D721Med (cell line): ENCODE data around the gene ZHX3.
A peak's percentile ranks its signal among the peaks of the same experiment; 100 is the strongest.

ENCODE experiments used
- DNase-seq: peaks from one replicate; pipeline ENCODE4 v3.0.0; 2011; ENCODE audit warnings: low spot score; ENCODE audit not compliant: insufficient read length
- FAIRE-seq: peaks from 2 replicates; lab custom pipeline; 2011; peaks lifted over from hg19 to GRCh38; lab: Jason Lieb, UNC
- TF ChIP-seq, protein P1 (sequence below): IDR thresholded peaks from 2 replicates; pipeline ENCODE4 v1.5.1; 2012; ENCODE audit warnings: mild to moderate bottlenecking, control low read depth; ENCODE audit not compliant: insufficient read depth; ENCODE audit errors: missing control alignments

The ZHX3 gene

DNA sequence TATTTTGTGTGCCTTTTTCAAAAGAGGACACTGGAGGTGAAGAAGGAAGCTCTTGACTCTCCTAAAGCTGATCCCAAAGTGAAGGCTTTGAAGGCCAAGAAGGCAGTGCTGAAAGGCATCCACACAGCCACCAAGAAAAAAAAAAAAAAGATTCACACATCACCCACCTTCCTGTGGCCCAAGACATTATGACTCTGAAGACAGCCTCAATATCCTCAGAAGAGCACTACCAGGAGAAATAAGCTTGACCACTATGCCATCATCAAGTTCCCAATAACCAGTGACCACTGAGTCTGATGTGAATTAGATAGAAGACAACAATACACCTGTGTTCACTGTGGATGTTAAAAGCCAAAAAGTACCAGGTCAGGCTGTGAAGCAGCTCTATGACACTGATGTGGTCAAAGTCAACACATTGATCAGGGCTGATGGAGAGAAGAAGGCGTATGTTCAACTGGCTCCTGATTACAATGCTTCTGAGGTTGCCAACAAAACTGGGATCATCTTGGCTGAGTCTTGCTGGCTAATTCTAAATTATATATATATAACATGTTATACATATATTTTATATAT, 120.8 kb downstream of the ZHX3 start:
- DNase-seq (no peak), FAIRE-seq (no peak)
- TF ChIP-seq, protein P1, sequence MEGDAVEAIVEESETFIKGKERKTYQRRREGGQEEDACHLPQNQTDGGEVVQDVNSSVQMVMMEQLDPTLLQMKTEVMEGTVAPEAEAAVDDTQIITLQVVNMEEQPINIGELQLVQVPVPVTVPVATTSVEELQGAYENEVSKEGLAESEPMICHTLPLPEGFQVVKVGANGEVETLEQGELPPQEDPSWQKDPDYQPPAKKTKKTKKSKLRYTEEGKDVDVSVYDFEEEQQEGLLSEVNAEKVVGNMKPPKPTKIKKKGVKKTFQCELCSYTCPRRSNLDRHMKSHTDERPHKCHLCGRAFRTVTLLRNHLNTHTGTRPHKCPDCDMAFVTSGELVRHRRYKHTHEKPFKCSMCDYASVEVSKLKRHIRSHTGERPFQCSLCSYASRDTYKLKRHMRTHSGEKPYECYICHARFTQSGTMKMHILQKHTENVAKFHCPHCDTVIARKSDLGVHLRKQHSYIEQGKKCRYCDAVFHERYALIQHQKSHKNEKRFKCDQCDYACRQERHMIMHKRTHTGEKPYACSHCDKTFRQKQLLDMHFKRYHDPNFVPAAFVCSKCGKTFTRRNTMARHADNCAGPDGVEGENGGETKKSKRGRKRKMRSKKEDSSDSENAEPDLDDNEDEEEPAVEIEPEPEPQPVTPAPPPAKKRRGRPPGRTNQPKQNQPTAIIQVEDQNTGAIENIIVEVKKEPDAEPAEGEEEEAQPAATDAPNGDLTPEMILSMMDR = no peak

DNA sequence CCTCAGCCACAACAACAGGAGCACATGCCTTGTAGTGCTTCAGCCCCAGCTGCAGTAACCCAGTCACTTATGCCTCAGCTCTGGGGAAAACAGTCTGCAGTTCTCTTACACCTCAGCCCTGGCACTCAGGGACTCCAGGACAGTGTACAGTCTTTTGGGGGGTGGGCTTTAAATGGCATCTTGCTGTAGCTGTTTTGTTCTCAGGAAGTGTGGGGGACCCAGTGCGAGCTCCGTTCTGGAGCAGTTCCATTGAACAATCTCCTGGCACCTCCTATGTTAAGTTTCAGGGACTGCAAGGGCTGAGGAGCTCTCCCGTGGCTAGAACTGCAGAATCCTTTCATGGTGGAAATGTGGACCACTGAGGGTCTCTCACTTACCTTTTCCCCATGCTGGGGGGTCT, 125.0 kb downstream of the ZHX3 start:
- no peak for FAIRE-seq
- TF ChIP-seq, protein P1 = no peak
- DNase-seq = no peak

DNA sequence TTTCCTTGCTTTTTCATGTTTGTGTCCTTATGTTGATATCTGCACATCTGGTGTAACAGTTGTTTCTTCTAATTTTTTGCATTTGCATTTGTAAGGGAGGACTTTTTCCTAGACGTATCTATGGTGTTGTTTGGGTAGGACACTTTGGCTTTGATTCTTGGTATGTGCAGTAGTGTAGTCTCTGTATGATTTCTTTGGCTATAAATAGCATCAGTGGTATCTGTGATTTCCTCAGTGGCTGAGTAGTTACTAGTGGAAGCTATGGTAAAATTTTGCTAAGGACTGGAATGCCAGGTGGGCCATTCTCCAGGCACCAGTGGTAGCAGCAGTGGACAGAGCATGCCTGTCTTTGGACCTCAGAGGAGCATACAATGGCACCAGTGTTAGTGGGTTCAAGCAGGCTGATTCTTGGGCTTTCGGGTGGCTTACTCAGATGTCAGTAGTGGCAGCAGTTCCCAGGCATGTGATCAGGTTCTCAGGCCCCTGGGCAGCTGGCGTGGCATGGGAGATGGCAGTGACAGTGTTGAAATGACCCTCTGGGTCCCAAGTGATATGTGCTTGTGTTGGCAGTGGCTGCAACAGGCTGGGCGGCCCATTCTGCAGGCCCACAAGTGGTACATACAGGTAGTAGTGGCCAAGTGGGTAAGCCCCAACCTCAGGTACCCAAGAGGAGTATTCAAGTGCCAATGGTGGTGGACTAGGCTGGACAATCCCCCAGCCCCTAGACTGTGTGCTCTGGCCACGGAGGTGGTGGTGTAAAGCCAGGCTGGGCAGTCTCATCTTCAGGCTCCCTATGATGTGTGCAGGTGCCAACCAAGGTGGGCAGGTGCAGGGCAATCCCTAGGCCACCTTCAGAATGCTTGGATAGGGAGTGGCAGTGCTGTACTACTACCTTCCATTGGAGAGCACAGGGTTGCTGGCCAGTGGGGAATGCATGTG, 125.7 kb downstream of the ZHX3 start:
- FAIRE-seq (no peak), DNase-seq (no peak)
- TF ChIP-seq, protein P1 = no peak

DNA sequence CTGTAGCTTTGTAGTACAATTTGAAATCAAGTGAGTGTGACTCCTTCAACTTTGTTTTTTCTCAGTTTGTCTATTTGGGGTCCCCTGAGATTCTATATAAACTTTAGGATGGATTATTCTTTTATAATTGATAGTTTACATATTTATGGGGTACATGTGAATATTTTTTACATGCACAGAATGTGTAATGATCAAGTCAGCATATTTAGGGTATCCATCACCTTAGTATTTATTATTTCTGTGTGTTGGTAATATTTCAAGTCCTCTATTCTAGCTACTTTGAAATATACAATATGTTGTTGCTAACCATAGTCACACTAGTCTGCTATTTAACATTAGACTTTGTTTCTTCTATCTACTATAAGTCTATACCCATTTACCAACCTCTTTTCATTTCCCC, 129.9 kb downstream of the ZHX3 start:
- FAIRE-seq (no peak), DNase-seq (no peak)
- TF ChIP-seq, protein P1 = no peak

DNA sequence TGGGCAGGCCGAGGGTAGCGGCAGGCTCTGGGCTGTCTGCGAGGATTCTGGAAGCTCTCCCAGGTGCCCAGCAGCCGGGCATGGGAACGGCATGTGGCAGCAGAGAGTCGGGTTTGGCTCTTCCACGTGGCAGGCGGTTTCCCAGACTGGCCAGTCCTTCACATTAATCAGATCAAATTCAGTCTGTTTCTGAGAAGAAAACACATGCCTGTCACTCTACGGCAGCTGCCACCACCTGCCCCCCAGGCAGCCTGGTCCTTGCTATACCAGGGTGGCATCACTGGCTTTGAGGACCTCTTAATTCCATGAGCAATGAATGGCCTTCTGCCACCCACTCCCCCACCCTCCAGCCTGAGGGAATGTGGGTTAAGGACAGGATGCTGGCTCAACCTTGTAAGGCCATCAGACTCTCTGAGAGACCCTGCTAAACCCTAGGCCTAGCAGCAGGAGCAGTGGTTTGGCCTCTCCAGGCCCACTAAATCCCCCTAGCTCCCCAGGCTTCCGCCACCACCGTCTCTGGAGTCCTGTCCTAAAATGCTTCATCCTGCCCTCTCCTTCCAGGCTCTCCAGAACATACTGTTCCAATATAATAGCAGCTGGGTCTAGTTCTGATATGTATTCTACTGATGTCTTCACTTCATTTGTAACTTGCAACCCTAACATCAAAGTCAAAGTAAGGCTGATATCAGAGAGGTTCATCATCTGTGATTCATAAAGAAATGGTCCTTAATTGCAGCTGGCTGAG, 132.3 kb downstream of the ZHX3 start:
- TF ChIP-seq, protein P1 = no peak
- DNase-seq = peak; percentile 2
- FAIRE-seq = no peak

DNA sequence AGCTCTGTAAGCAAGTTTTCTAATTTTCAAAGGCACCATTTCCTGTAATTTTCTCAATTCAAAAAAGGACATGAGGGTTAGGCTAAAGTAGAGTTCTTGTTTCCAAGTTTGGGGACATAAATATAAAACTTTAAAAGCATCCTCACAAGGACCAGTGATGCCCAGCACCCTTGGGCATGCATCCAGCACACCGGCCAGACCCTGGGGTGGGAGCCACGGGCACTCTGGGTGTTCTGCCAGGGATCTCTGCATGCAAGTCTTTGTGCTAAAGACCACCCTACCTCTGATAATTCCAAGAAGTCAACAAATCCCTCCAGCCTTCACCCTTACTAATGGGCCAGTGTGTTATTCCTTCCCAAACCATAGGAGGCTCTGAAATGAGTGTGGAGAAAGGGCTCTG, 133.7 kb downstream of the ZHX3 start:
- TF ChIP-seq, protein P1 = no peak
- no peak for FAIRE-seq
- DNase-seq = peak; percentile 5
